Stimulated activated CD4-positive, alpha-beta T cell treated with anti-CD3 and anti-CD28 coated beads, TNF-alpha, amount 100 ng/mL, for 1 hour (primary cell): ENCODE measurements around the gene KCNK10.
"Not testable (repeated sequence)": the region's sequence is repeated elsewhere in the genome, so short reads cannot be mapped to it uniquely, and the experiment has no call there.

Experiments used
- DNase-seq, 3 donors: peaks; one replicate each; pipeline ENCODE4 v3.0.0-alpha.2; 2020; ENCODE audit warnings: low read depth in 3 of 3, low spot score in 1 of 3

The KCNK10 gene

DNA sequence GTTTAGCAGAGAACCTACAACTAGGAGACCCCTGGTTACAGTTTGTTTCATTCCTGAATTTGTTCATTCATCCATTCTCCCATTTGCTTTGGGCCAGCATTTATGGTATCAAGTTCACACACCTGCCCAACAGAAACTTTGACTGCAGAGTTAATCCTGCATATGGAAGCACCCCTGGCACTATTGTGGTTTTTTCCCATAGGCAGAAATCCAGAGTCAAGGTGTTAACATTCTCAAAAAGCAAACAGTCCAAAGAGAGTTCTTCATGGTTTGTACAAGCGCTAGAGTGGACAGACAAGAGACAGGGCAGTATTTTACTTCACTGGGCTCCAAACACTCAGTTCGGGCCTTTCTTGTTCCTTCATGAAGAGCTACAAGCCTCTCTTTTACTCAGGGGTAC, 51.9 kb downstream of the KCNK10 start:
- no peak for DNase-seq

- DNase-seq: no peak
Observed at GRCh38 chr14:88270776-88271175, 52.3 kb downstream of the KCNK10 start.

DNA sequence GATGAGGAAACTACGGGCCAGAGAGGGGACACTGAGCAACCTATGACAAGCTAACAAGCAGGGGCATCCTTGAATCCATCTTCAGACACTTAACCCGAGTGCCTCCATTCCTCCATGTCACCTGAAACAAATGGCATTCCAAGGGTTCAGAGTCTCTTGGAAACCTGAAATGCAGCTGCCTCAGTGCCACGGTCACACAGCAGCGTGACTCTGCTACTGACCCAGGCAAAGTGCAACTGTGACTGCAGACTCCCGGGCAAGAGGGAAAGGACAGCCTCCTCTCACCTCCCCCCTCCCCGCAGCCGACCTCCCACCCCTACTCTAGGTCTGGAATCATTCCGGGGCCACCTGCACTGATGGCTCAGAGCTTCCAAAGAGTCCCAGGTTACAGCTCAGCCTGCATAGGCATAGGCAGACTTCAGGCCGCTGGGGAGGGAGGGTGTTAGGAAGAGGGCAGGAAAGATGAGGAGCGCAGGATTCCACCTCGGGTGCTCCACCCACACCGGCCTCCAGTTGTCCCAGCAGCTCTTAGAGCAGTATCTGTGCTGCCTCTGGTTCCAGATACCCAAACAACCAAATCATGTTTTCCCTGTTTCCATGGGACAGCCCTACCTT, 53.2 kb downstream of the KCNK10 start:
- no peak for DNase-seq

DNA sequence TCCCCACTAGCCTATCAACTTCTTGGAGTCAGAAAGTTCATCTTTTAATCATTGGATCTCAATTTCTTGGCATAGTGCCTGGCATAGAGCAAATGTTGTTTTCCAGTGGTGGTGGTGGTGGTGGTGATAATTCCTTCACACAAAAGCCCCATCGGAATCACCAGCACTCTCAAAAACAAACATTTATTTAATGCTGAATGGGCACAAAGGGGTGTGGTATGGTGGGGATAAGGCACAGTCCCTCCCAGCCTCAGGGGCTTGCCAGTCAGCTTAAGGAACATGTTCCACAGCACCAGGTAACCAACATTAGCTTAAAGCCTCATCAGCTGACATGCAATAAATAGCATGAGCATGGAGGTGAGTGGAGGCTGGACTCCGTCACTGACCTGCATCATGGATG, 56.6 kb downstream of the KCNK10 start:
- DNase-seq: no peak

- DNase-seq: no peak
Observed at GRCh38 chr14:88264116-88264515, 59.0 kb downstream of the KCNK10 start.

GRCh38 chr14:88261302-88261701, 61.8 kb downstream of the KCNK10 start:
- DNase-seq: not testable (repeated sequence)

DNA sequence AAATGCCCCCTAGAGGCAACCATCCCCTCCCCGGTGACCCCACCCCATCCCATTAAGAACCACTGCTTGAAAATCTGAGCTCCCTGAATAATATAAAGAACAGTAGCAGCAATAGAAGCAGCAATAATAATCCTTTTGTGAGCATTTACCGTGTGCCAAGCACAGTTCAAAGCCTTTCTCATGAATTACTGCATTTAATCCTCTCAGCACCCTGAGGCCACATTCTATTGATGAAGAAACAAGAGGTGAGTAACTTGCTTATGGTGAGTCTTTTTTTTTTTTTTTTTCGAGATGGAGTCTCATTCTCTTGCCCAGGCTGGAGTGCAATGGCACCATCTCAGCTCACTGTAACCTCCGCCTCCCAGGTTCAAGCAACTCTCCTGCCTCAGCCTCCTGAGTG, 65.0 kb downstream of the KCNK10 start:
- DNase-seq: no peak

DNA sequence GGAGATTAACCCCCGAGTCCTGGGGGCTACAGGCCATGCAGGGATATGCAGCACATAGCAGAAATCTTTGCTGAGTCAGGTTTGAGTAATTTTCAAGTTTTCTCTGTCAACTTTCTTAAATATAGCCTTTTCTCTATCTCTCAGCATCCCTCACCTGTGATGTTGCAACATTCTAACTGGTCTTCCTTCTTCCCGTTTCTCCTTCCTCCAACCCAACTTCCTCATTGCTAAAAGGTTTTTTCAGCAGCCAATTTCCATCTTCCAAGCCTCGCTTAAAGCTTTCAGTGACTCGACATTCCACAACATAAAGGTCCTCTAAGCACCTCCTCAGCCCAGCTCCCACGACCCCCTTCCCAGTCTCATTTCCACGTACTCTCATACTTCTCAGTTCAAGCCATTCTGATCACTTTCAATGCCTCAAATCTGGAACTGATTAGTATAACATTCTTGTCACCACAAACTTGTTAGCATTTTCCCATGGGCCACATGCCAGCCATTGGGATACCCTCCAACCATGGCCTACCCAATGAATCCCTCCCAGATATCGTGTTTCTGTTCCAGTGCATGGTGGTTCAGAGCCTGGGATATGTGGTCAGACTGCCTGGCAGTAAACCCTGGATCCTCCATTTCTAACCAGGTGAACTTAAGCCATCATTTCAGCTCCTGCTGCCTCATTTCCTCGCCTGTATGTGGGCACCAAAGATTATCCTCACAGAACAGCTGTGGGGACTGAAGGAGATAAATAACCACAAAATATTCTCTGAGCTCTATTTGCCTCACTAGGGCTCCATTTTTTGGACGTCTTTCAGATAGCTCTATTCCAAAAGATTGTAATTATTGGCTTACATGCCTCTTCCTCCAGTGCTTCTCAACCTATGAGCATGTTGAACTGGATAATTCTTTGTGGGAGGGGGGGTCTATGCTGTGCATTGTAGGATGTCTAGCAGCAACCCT, 65.8 kb downstream of the KCNK10 start:
- no peak for DNase-seq

- no peak for DNase-seq
Observed at GRCh38 chr14:88255798-88256197, 67.3 kb downstream of the KCNK10 start.

DNA sequence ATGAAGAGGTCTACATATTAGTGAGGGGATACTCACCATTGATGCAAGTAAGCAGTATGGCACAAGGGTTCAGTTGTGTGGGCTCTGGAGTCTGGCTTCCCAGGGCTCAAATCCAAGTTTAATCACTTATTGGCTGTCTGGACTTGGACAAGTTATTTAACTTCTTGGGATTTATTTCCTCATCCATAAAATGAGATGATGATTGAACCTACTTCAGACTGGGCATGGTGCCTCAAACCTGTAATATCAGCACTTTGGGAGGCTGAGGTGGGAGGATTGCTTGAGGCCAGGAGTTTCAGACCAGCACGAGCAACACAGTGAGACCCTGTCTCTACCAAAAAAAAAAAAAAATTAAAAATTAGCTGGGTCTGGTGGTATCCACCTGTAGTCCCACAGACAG, 67.9 kb downstream of the KCNK10 start:
- DNase-seq: no peak

- no peak for DNase-seq
Observed at GRCh38 chr14:88252498-88252897, 70.6 kb downstream of the KCNK10 start.

DNA sequence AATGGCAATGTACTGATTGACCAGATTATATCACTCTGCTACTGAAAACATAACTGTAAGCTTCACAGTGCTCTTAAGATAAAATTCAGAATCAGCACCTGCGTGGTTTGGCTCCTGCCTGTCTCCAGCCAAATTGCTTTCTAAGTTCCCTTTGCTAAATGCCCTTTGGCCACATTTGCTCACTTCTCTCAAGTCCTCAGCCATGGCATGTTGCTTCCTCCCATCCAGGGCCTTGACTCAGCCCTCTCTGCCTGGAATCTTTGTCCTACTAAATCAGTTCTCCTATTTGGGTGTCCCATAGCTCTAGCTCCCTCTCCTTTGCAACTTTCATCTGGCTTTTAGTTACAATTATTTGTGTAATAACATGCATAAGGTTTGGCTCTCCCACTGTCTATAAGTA, 71.4 kb downstream of the KCNK10 start:
- no peak for DNase-seq

DNA sequence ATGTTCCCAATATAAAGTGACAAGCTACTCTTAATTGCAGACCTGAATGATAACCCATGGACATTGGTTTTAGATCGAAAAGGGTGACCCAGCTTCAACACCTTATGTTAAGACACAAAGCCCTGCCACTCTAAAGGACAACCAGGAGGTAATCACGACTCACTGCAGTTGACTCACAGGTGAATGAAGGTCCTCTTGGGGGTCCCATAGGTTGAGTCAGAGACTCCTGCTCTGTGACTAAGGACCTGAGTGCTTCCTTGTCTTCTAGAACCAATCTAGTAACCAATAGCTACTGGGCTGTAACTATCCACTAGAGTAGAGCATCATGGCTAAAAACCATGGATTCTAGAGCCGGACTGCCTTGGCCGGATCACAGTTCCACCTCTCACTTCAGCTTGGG, 73.8 kb downstream of the KCNK10 start:
- no peak for DNase-seq

DNA sequence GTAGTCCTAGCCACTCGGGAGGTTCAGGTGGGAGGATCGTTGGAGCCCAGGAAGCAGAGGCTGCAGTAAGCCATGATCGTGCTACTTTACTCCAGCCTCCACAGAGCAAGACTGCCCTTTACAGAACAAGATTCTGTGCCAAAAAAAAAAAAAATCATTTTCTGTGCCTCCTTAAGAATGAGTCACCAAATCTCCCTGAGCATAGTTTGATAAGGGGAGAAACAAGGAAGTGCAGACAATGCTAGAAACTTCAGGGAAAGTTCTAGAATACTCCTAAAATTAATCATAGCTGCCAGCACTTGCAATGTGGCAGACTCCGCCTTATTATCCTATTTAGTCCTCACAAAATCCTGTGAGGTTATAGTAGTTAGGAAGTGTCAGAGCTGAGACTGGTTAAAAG, 74.5 kb downstream of the KCNK10 start:
- no peak for DNase-seq

DNA sequence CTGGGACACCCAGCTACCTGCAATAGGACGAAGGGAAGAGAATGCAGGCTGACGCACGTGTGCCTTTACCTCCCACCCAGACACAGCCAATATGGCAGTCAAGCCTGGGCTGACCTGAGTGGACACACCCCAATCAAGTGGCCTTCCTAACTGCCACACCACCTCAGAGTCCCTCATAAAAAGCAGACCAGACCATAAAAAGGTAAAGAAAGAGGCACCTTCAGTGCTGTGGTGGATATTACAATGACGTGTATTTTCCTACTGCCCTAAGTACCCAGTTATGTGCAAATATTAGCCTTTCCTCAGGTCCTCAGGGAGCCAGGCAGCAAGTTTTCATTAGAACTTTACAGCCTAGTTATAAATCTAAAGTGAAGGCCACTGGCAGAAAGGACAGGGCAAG, 75.8 kb downstream of the KCNK10 start:
- no peak for DNase-seq

- no peak for DNase-seq
Observed at GRCh38 chr14:88245321-88245720, 77.7 kb downstream of the KCNK10 start.

DNA sequence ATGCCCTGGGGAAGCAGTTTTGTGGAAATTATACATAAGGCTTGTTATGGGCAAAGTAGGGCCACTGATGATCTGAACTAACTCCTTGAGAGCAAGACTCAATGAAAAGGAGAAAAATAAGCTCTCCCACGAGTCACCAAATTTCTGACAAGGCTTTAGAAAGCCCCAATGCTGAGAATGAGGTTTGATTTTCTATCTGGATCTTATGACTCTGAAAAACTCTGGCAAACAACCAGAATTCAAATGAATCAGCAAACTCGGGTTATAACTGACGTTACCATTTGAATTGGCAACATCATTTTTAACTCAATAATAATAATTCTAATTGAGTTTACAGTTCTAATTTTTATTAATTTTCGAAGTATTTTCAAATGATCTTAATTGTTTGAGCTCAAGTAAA, 79.1 kb downstream of the KCNK10 start:
- no peak for DNase-seq

DNA sequence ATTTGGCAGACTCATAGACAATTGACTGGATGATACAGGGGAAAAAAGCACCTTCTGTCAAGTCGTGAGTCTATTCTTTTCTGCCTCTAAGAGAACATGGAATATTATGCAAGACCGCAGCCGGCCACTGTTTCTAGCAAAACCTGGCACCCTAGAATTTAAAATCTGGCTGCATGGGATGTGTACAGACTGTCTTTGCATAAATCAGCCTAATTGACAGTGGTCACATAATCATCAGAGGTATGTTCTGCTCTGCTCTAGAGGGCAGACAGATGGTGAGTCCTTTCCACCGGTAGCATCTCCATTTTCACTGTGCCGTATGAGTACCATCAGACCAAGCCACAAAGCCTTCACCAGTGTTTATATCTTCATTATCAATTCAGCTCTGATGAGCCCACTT, 80.6 kb downstream of the KCNK10 start:
- DNase-seq: no peak

GRCh38 chr14:88241810-88242209, 81.3 kb downstream of the KCNK10 start:
- no peak for DNase-seq

GRCh38 chr14:88234442-88234841, 88.6 kb downstream of the KCNK10 start:
- no peak for DNase-seq

DNA sequence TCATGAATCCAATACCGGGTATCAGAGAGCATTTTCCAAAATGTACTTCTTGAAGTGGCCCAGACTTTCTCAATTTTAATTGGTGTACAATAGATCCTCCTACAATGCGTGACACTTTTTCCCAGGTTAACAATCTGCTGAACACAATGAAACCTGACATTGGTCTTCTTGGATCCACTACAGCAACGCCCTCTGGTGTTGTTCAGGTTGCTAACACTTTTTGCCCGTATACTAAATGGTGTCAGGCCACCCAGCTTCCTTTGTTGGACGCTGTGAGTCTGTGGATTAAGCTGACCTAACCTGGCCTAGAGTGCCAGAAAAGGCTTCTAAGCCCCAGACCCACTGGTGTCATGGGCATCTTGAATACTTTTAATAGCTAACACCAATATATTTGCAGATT, 89.2 kb downstream of the KCNK10 start:
- DNase-seq: no peak

DNA sequence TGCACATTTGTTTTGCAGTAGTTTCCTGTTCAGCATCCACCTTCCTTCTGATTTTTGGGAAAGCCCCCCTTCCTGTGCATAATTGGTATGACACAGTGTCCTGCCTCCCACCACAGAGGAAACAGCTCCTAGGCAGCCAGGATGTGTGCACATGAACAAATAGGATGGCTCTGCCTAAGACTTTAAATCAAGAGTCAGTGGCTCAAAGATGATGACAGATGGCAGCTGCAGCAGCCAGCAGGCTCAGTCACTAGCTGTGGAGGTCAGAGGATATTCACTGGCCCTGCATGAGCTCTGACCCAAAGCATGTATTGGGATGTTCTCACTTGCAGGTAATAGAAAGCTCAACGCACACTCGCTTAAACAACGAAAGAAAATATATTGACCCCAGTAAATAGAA, 90.3 kb downstream of the KCNK10 start:
- no peak for DNase-seq

DNA sequence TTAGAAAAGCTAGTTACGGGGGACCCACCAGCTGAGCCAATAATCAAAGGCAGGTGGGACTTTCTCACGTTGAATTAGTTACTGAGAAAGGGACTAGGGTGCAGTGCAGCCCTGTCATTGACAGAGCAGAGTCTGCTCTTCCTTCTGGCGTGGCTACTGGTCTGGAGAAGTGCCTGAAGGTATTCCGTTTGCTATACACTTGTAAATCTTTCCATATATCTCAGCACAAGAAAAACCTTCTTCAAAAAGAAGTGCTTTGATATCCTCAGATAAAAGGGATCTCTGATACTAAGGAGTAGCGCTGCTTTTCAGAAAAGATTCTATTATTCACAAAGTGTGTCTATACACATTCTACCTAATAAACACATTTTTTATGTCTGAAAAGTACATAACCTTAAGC, 91.5 kb downstream of the KCNK10 start:
- DNase-seq: no peak
